Panc1 (cell line): ENCODE data around the gene ADCY4. TPM values are rescaled to one million over a fixed set of nuclear protein-coding genes. Genes with fewer than 3 reads are reported as not detected.

Experiments
- ATAC-seq: fragments of 200-7000 bp; cut with Tn5 transposase; 2 replicates; pipeline ENCODE4 v1.9.1; 2020; ENCODE audit warnings: mild to moderate bottlenecking, moderate library complexity
- BruUV-seq: library from RNA; stranded (reverse); fragments of 400-500 nt; replicated peaks from 2 replicates; lab custom pipeline; 2021; lab: Mats Ljungman, UMichigan
- CTCF ChIA-PET: fragments of 300-600 bp; sonication (Branson Sonifier 250); formaldehyde crosslinking; loops from one replicate; lab custom pipeline; 2022; ENCODE audit warnings: antibody characterized with exemption; lab: Charles Lee
- POLR2A ChIA-PET: fragments of 300-600 bp; sonication (Branson Sonifier 250); formaldehyde crosslinking; loops from one replicate; lab custom pipeline; 2022; ENCODE audit warnings: antibody characterized with exemption; lab: Charles Lee
- DNase-seq: peaks from one replicate; pipeline ENCODE4 v3.0.0-alpha.2; 2010; ENCODE audit warnings: low read depth, low spot score
- H3K27ac ChIP-seq: 2 replicates; pipeline ENCODE4 v1.5.1; 2011; ENCODE audit warnings: mild to moderate bottlenecking, low read length, inconsistent platforms
- H3K27me3 ChIP-seq: fragments of 200-500 bp; sonication (Bioruptor generic); 2 replicates; pipeline ENCODE4 v1.6.0; 2014; ENCODE audit warnings: low read length, inconsistent platforms; ENCODE audit not compliant: control insufficient read depth, insufficient read depth
- H3K36me3 ChIP-seq: fragments of 200-500 bp; sonication (Bioruptor generic); 2 replicates; pipeline ENCODE4 v1.5.1; 2014; ENCODE audit warnings: inconsistent platforms, mild to moderate bottlenecking, low read length, moderate library complexity; ENCODE audit not compliant: control insufficient read depth, insufficient read depth
- H3K4me1 ChIP-seq: 2 replicates; pipeline ENCODE4 v1.5.1; 2011; ENCODE audit warnings: inconsistent platforms, mild to moderate bottlenecking, low read length, moderate library complexity; ENCODE audit not compliant: control insufficient read depth, insufficient read depth
- H3K4me3 ChIP-seq, 2 experiments: 2 replicates each; pipeline ENCODE4 v1.5.1; 2011 to 2012; ENCODE audit warnings: low read depth in 2 of 2, low read length in 2 of 2, mild to moderate bottlenecking in 2 of 2, inconsistent platforms in 1 of 2, moderate library complexity in 1 of 2
- H3K9me3 ChIP-seq: fragments of 200-500 bp; sonication (Bioruptor generic); 2 replicates; pipeline ENCODE4 v1.5.1; 2014; ENCODE audit warnings: low read depth, mild to moderate bottlenecking, inconsistent platforms, low read length, moderate library complexity; ENCODE audit not compliant: control insufficient read depth, insufficient read depth
- CTCF ChIP-seq: fragments of 450-650 bp; IDR thresholded peaks from 2 replicates; pipeline ENCODE4 v1.5.1; 2017; ENCODE audit warnings: mild to moderate bottlenecking
- POLR2AphosphoS5 ChIP-seq: IDR thresholded peaks from 2 replicates; pipeline ENCODE4 v1.6.1; 2012; ENCODE audit warnings: mild to moderate bottlenecking, low read depth, low read length, moderate library complexity
- REST ChIP-seq, 2 experiments: IDR thresholded peaks; 2 replicates each; pipeline ENCODE4 v1.6.1; 2011 to 2012; ENCODE audit warnings: low read depth in 2 of 2, control low read depth in 1 of 2, low read length in 1 of 2, mild to moderate bottlenecking in 1 of 2, moderate library complexity in 1 of 2; ENCODE audit not compliant: insufficient read depth in 1 of 2
- SIN3A ChIP-seq: IDR thresholded peaks from 2 replicates; pipeline ENCODE4 v1.6.1; 2012; ENCODE audit warnings: low read depth, mild to moderate bottlenecking, low read length, moderate library complexity, borderline replicate concordance; ENCODE audit not compliant: insufficient read depth
- TCF7L2 ChIP-seq: IDR thresholded peaks from 2 replicates; pipeline ENCODE4 v1.6.1; 2011; ENCODE audit warnings: mild to moderate bottlenecking, low read depth, low read length, inconsistent platforms
- in situ Hi-C: cut with HindIII; loops from 2 replicates; pipeline ENCODE4 v1.10.0; 2016; ENCODE audit warnings: low sequenced_read_pairs, low pct_unique_long_range_greater_than_20kb
- intact Hi-C: fragments of 100-400 bp; cut with micrococcal nuclease; formaldehyde crosslinking; loops from one replicate; pipeline ENCODE4 v1.10.0; 2022; ENCODE audit not compliant: unreplicated experiment
- total RNA-seq: library from RNA; stranded (reverse); gene quantifications from one replicate; pipeline ENCODE4 v1.2.1, GENCODE V29; 2021; ENCODE audit not compliant: unreplicated experiment

ADCY4 gene
- total RNA-seq, 1 experiment from 2014 or later = 0.21 TPM

- Histone ChIP-seq H3K4me3 (no peak overlapping the region), H3K27me3 (no peaks in the 10 kb centered on the region), H3K4me1 (no peaks in the 10 kb centered on the region), H3K27ac (no peak overlapping the region), H3K36me3 (no peaks in the 10 kb centered on the region), H3K9me3 (no peaks in the 10 kb centered on the region)
- POLR2A ChIA-PET = no interaction called here
- no TSS peak for BruUV-seq
- in situ Hi-C loops (no loop called here), intact Hi-C loops (no loop called here)
- DNase-seq = no peak
- no peak for ATAC-seq
- CTCF ChIA-PET = interaction anchor here (0.6 kb wide), 1 partner anchor 61 kb away, joined by 4 read pairs; no protein-coding TSS in a partner anchor
- no peak for TF ChIP-seq REST (IDR thresholded peaks at IDR 0.05; ENCODE audit: insufficient read depth in 1 of 2, low read depth in 2 of 2, low read length in 1 of 2)
- TF ChIP-seq TCF7L2 = no peak
- TF ChIP-seq CTCF = no peak
These were observed 43.5 kb upstream of the ADCY4 start for GRCh38 chr14:24378327-24378726.

GRCh38 chr14:24377657-24378056 lies 42.8 kb upstream of the ADCY4 start:
- intact Hi-C loops = no loop called here
- Histone ChIP-seq H3K27ac (no peak overlapping the region), H3K27me3 (no peaks in the 10 kb centered on the region), H3K9me3 (no peaks in the 10 kb centered on the region), H3K4me3 (no peak overlapping the region), H3K36me3 (no peaks in the 10 kb centered on the region), H3K4me1 (no peaks in the 10 kb centered on the region)
- ChIA-PET POLR2A (no interaction called here), CTCF (no interaction called here)
- DNase-seq (no peak), ATAC-seq (no peak)
- TF ChIP-seq SIN3A = no peak
- TF ChIP-seq REST (IDR thresholded peaks at IDR 0.05; ENCODE audit: insufficient read depth in 1 of 2, low read depth in 2 of 2, low read length in 1 of 2) = no peak
- no peak for TF ChIP-seq POLR2AphosphoS5
- no TSS peak for BruUV-seq
- in situ Hi-C loops = no loop called here
